H1 (cell line): Measurements from ENCODE around the gene TSPAN3. TPM values are rescaled to one million over a fixed set of nuclear protein-coding genes. Genes with fewer than 3 reads are reported as not detected.

Experiments used
- CTCF ChIA-PET: fragments of 300-600 bp; sonication (Branson Sonifier 250); formaldehyde crosslinking; loops from one replicate; lab custom pipeline; 2021; ENCODE audit not compliant: partially characterized antibody; lab: Charles Lee
- POLR2A ChIA-PET: fragments of 300-600 bp; sonication (Branson Sonifier 250); formaldehyde crosslinking; loops from one replicate; lab custom pipeline; 2021; ENCODE audit warnings: inconsistent platforms; ENCODE audit not compliant: partially characterized antibody; lab: Charles Lee
- DNase-seq, 2 experiments: peaks; one replicate each; pipeline versions ENCODE4 v3.0.0 to v3.0.0-alpha.2; 2010 to 2022; ENCODE audit warnings: low spot score in 2 of 2, low read depth in 1 of 2, mixed read lengths in 1 of 2
- FAIRE-seq: peaks from 2 replicates; lab custom pipeline; 2011; peaks lifted over from hg19 to GRCh38; lab: Jason Lieb, UNC
- H2AFZ ChIP-seq: 2 replicates; pipeline ENCODE4 v1.8.1; 2012; ENCODE audit warnings: low read length, inconsistent platforms
- H2AK5ac ChIP-seq: 2 replicates; pipeline ENCODE4 v1.6.1; 2013; ENCODE audit warnings: low read depth, low read length
- H2BK120ac ChIP-seq: replicated peaks from 2 replicates; pipeline ENCODE3; 2013; ENCODE audit warnings: low read depth, low read length, inconsistent platforms
- H2BK12ac ChIP-seq: 2 replicates; pipeline ENCODE4 v1.6.1; 2013; ENCODE audit warnings: low read depth, low read length
- H2BK15ac ChIP-seq: 2 replicates; pipeline ENCODE4 v1.6.1; 2013; ENCODE audit warnings: low read length
- H2BK20ac ChIP-seq: 2 replicates; pipeline ENCODE4 v1.6.1; 2013; ENCODE audit warnings: low read length
- H2BK5ac ChIP-seq: 2 replicates; pipeline ENCODE4 v1.6.1; 2013; ENCODE audit warnings: low read depth, low read length
- H3K14ac ChIP-seq: 2 replicates; pipeline ENCODE4 v1.6.1; 2013; ENCODE audit warnings: inconsistent platforms; ENCODE audit not compliant: insufficient read length
- H3K18ac ChIP-seq: 2 replicates; pipeline ENCODE4 v1.6.1; 2013; ENCODE audit warnings: low read length; ENCODE audit errors: extremely low read depth
- H3K23ac ChIP-seq: 2 replicates; pipeline ENCODE4 v1.6.1; 2013; ENCODE audit warnings: inconsistent platforms; ENCODE audit not compliant: insufficient read length
- H3K23me2 ChIP-seq: 2 replicates; pipeline ENCODE4 v1.6.1; 2013; ENCODE audit warnings: low read depth, low read length
- H3K27ac ChIP-seq: 2 replicates; pipeline ENCODE4 v1.6.1; 2011; ENCODE audit warnings: low read depth, low read length, inconsistent platforms
- H3K27me3 ChIP-seq, 4 experiments: replicated peaks in 1 of 4; 1 replicate in 1 of 4; 2 replicates in 3 of 4; pipeline versions ENCODE4 v1.6.1 to v1.8.1; 2011 to 2013; ENCODE audit warnings: low read length in 3 of 4, mild to moderate bottlenecking in 3 of 4, inconsistent platforms in 2 of 4, mixed read lengths in 2 of 4, moderate library complexity in 1 of 4; ENCODE audit not compliant: control insufficient read depth in 3 of 4, insufficient read depth in 3 of 4; ENCODE audit errors: extremely low read depth in 1 of 4
- H3K36me3 ChIP-seq, 4 experiments: 2 replicates each; pipeline versions ENCODE4 v1.6.1 to v1.8.1; 2011 to 2013; ENCODE audit warnings: mild to moderate bottlenecking in 4 of 4, low read length in 3 of 4, moderate library complexity in 2 of 4, control low read depth in 1 of 4, inconsistent platforms in 1 of 4; ENCODE audit not compliant: insufficient read depth in 4 of 4, control insufficient read depth in 2 of 4
- H3K4ac ChIP-seq: replicated peaks from 2 replicates; pipeline ENCODE3; 2013; ENCODE audit warnings: low read length, low read depth, mixed read lengths, inconsistent platforms; ENCODE audit not compliant: insufficient read length
- H3K4me1 ChIP-seq, 4 experiments: replicated peaks in 1 of 4; 1 replicate in 1 of 4; 2 replicates in 3 of 4; pipeline versions ENCODE4 v1.6.1 to v1.8.1; 2011 to 2013; ENCODE audit warnings: low read length in 3 of 4, inconsistent platforms in 2 of 4, mixed read lengths in 1 of 4; ENCODE audit not compliant: insufficient read depth in 4 of 4, control insufficient read depth in 3 of 4
- H3K4me2 ChIP-seq, 2 experiments: 2 replicates each; pipeline versions ENCODE4 v1.6.1 to v1.8.1; 2011 to 2013; ENCODE audit warnings: low read depth in 2 of 2, low read length in 2 of 2, control low read depth in 1 of 2, inconsistent platforms in 1 of 2, mild to moderate bottlenecking in 1 of 2; ENCODE audit not compliant: insufficient read depth in 1 of 2
- H3K4me3 ChIP-seq, 4 experiments: fragments of 200-600, 300-600 bp in 1 of 4; sonication (generic), shearing (Covaris generic), sonication (Bioruptor Twin) in 1 of 4; 2 replicates each; pipeline versions ENCODE4 v1.5.1 to v1.8.1; 2011 to 2016; ENCODE audit warnings: low read length in 4 of 4, low read depth in 3 of 4, control low read depth in 2 of 4, inconsistent platforms in 2 of 4, mild to moderate bottlenecking in 2 of 4, mixed read lengths in 1 of 4, moderate library complexity in 1 of 4; ENCODE audit not compliant: insufficient read depth in 2 of 4; ENCODE audit errors: extremely low read depth in 1 of 4
- H3K56ac ChIP-seq: replicated peaks from 2 replicates; pipeline ENCODE3; 2013; ENCODE audit warnings: low read depth, mild to moderate bottlenecking, mixed read lengths, low read length, inconsistent platforms; ENCODE audit not compliant: insufficient read length
- H3K79me1 ChIP-seq: 2 replicates; pipeline ENCODE4 v1.6.1; 2013; ENCODE audit warnings: low read depth, low read length, control low read depth
- H3K79me2 ChIP-seq, 2 experiments: 2 replicates each; pipeline versions ENCODE4 v1.6.1 to v1.8.1; 2012 to 2013; ENCODE audit warnings: low read length in 2 of 2, mild to moderate bottlenecking in 2 of 2, inconsistent platforms in 1 of 2; ENCODE audit not compliant: insufficient read depth in 2 of 2, control insufficient read depth in 1 of 2
- H3K9ac ChIP-seq, 4 experiments: replicated peaks in 1 of 4; 1 replicate in 1 of 4; 2 replicates in 3 of 4; pipeline versions ENCODE4 v1.6.1 to v1.8.1; 2011 to 2013; ENCODE audit warnings: low read depth in 3 of 4, low read length in 3 of 4, control low read depth in 2 of 4, mild to moderate bottlenecking in 2 of 4, moderate library complexity in 2 of 4, inconsistent platforms in 1 of 4; ENCODE audit errors: extremely low read depth in 1 of 4
- H3K9me3 ChIP-seq, 2 experiments: 2 replicates each; pipeline versions ENCODE4 v1.6.1 to v1.8.1; 2012 to 2013; ENCODE audit warnings: mild to moderate bottlenecking in 2 of 2, moderate library complexity in 2 of 2, control low read depth in 1 of 2, inconsistent platforms in 1 of 2, low read depth in 1 of 2, low read length in 1 of 2, mixed read lengths in 1 of 2; ENCODE audit not compliant: insufficient read depth in 2 of 2
- H4K20me1 ChIP-seq, 2 experiments: replicated peaks in 1 of 2; 2 replicates each; pipeline versions ENCODE3 to v1.8.1; 2011 to 2013; ENCODE audit warnings: inconsistent platforms in 2 of 2, low read length in 2 of 2, mild to moderate bottlenecking in 1 of 2; ENCODE audit not compliant: insufficient read depth in 2 of 2, control insufficient read depth in 1 of 2
- H4K5ac ChIP-seq: 2 replicates; pipeline ENCODE4 v1.6.1; 2013; ENCODE audit warnings: low read length, low read depth, mixed read lengths, inconsistent platforms; ENCODE audit not compliant: insufficient read length
- H4K8ac ChIP-seq: 2 replicates; pipeline ENCODE4 v1.8.0; 2013; ENCODE audit warnings: mild to moderate bottlenecking, moderate library complexity, low read length, inconsistent platforms; ENCODE audit not compliant: insufficient read depth; ENCODE audit errors: extremely low read depth
- H4K91ac ChIP-seq: replicated peaks from 2 replicates; pipeline ENCODE3; 2013; ENCODE audit warnings: low read length, mixed read lengths, inconsistent platforms; ENCODE audit not compliant: insufficient read length
- BCL11A ChIP-seq, 2 experiments: IDR thresholded peaks; one replicate each; pipeline ENCODE4 v1.6.1; 2011; ENCODE audit warnings: low read depth in 2 of 2, low read length in 2 of 2, mild to moderate bottlenecking in 2 of 2
- CHD1 ChIP-seq: IDR thresholded peaks from 2 replicates; pipeline ENCODE4 v1.6.1; 2012; ENCODE audit warnings: low read depth, low read length, improper control_type of control experiment
- CTCF ChIP-seq, 3 experiments: IDR thresholded peaks; 1 replicate in 2 of 3; 2 replicates in 1 of 3; pipeline versions ENCODE4 v1.5.1 to v1.6.1; 2011; ENCODE audit warnings: low read length in 3 of 3, mild to moderate bottlenecking in 3 of 3, inconsistent platforms in 2 of 3, low read depth in 1 of 3, moderate library complexity in 1 of 3; ENCODE audit not compliant: insufficient read depth in 1 of 3; ENCODE audit errors: control extremely low read depth in 1 of 3
- EP300 ChIP-seq, 2 experiments: IDR thresholded peaks; 1 replicate in 1 of 2; 2 replicates in 1 of 2; pipeline ENCODE4 v1.6.1; 2011 to 2012; ENCODE audit warnings: low read depth in 2 of 2, low read length in 2 of 2, mild to moderate bottlenecking in 2 of 2, borderline replicate concordance in 1 of 2, inconsistent platforms in 1 of 2, moderate library complexity in 1 of 2
- GTF2F1 ChIP-seq: IDR thresholded peaks from 2 replicates; pipeline ENCODE4 v1.6.1; 2012; ENCODE audit warnings: low read depth, low read length, improper control_type of control experiment, borderline replicate concordance
- KDM4A ChIP-seq: IDR thresholded peaks from one replicate; pipeline ENCODE4 v1.7.1; 2012; ENCODE audit warnings: low read depth, mild to moderate bottlenecking, moderate library complexity, low read length, inconsistent platforms; ENCODE audit not compliant: severe bottlenecking
- SIRT6 ChIP-seq: IDR thresholded peaks from one replicate; pipeline ENCODE4 v1.7.1; 2012; ENCODE audit warnings: low read length, inconsistent platforms
- SUZ12 ChIP-seq: fragments of 200-600 bp; sonication (generic); IDR thresholded peaks from 2 replicates; pipeline ENCODE4 v1.6.1; 2012; ENCODE audit warnings: mild to moderate bottlenecking, inconsistent platforms, low read length, moderate library complexity, mixed read lengths
- WGBS, 2 experiments: shearing (Covaris generic) in 1 of 2; methylation state at CpG; one replicate each; pipeline versions ENCODE4 v1.1.6 to v1.1.7; 2013 to 2015; ENCODE audit warnings: low lambda C conversion rate in 2 of 2, mixed read lengths in 2 of 2, inconsistent platforms in 1 of 2, low coverage in 1 of 2, missing lambda C conversion rate in 1 of 2; ENCODE audit not compliant: insufficient replicate concordance in 2 of 2, insufficient coverage in 1 of 2, insufficient read length in 1 of 2; ENCODE audit errors: extremely low coverage in 1 of 2, missing lambda C conversion rate in 1 of 2; 5-methylcytosine and 5-hydroxymethylcytosine counted together
- polyA plus RNA-seq, 7 experiments: library from polyadenylated mRNA; depleted of rRNA in 3 of 7; stranded (reverse) in 5 of 7; unstranded in 2 of 7; fragments of >200 nt in 5 of 7; fragments of 200-250 nt in 2 of 7; gene quantifications; 1 replicate in 5 of 7; 2 replicates in 1 of 7; 4 replicates in 1 of 7; pipeline versions ENCODE4 v1.2.1 to v1.2.3, GENCODE V29; 2011 to 2013; ENCODE audit warnings: missing spikeins in 2 of 7, mixed read lengths in 2 of 7
- total RNA-seq: library from RNA; stranded (reverse); fragmentation: NEBNext Ultra II Directional; extraction: Animal tissue kit (Norgen Biotek cat#: 25700); gene quantifications from 2 replicates; pipeline ENCODE4 v1.2.1, GENCODE V29; 2021

TSPAN3 gene
- total and polyA plus RNA-seq, 2 of the 8 experiments (the other 6 are each of a cell fraction or from before 2014, with no cell fraction given), result 107 to 238 TPM

- 98% methylated on average over 3 of the region's 3 CpGs; no CpG with 5 or more reads in 1 of the 2 experiments for WGBS, 2 experiments
- Histone ChIP-seq H3K14ac (no peak overlapping the region), H4K5ac (no peak overlapping the region), H4K91ac (no peak overlapping the region), H3K9me3 (no peaks in the 10 kb centered on the region), H3K56ac (no peak overlapping the region), H3K9ac (no peak overlapping the region), H3K79me1 (peaks cover 3% of the 10 kb centered on the region; the same call in 1 of the 2 replicates), H2AK5ac (no peak overlapping the region), H2BK120ac (no peak overlapping the region), H2AFZ (no peak overlapping the region), H3K23me2 (peaks cover 6% of the 10 kb centered on the region), H3K79me2 (peaks cover 0 to 77% of the 10 kb centered on the region in 2 experiments; a peak in 2 of 4 replicates), H2BK5ac (no peak overlapping the region), H3K4me1 (peaks cover 1 to 10% (median 6%) of the 10 kb centered on the region in 4 experiments; a peak in 5 of 7 replicates), H2BK12ac (no peak overlapping the region), H2BK15ac (no peak overlapping the region), H3K4me3 (no peak overlapping the region), H3K27ac (no peak overlapping the region), H3K4me2 (no peak overlapping the region), H3K27me3 (peaks cover 0 to 2% (median 0%) of the 10 kb centered on the region in 4 experiments; a peak in 1 of 7 replicates), H3K23ac (no peak overlapping the region), H3K36me3 (no peaks in the 10 kb centered on the region), H2BK20ac (no peak overlapping the region), H3K18ac (no peak overlapping the region), H4K20me1 (peaks cover 9 to 12% of the 10 kb centered on the region in 2 experiments), H4K8ac (no peak overlapping the region), H3K4ac (no peak overlapping the region)
- TF ChIP-seq SIRT6, result no peak
- TF ChIP-seq SUZ12, result no peak
- TF ChIP-seq CHD1, result no peak
- TF ChIP-seq EP300 (IDR thresholded peaks at IDR 0.05; ENCODE audit: borderline replicate concordance in 1 of 2, low read depth in 2 of 2, low read length in 2 of 2), result no peak
- TF ChIP-seq BCL11A (IDR thresholded peaks at IDR 0.05; ENCODE audit: low read depth in 2 of 2, low read length in 2 of 2), result no peak
- no peak for TF ChIP-seq KDM4A
- no peak for TF ChIP-seq GTF2F1
- TF ChIP-seq CTCF (IDR thresholded peaks at IDR 0.05; ENCODE audit: control extremely low read depth in 1 of 3, insufficient read depth in 1 of 3, low read depth in 1 of 3, low read length in 3 of 3), result no peak
- no peak for FAIRE-seq
- no peak for DNase-seq
- CTCF ChIA-PET, result interaction anchor here (1.0 to 1.6 kb wide), 2 partner anchors 9 to 44 kb away, joined by 4 to 5 read pairs; no protein-coding TSS in a partner anchor
- POLR2A ChIA-PET, result interaction anchor here (0.6 to 0.8 kb wide), 2 partner anchors 11 to 13 kb away, joined by 3 read pairs; no protein-coding TSS in a partner anchor
Measured at GRCh38 chr15:77066971-77067690, 3.8 kb downstream of the TSPAN3 start.
